GM21390 (cell line): Measurements from ENCODE around the gene AKR1B15.
A peak's percentile ranks its signal among the peaks of the same experiment; 100 is the strongest.
"Not testable (repeated sequence)": the region's sequence is repeated elsewhere in the genome, so short reads cannot be mapped to it uniquely, and the experiment has no call there.

ENCODE experiments used
- ATAC-seq: cut with Tn5 transposase; IDR thresholded peaks from one replicate; pipeline ENCODE4 v1.9.1; 2021; ENCODE audit not compliant: unreplicated experiment

The AKR1B15 gene

GRCh38 chr7:134548877-134549276, at the start of gene AKR1B15:
Gene AKR1B15 (plus strand): TSS chr7:134549110. CDS start chr7:134564620, 15,510 bp downstream.
- peak; percentile 90 for ATAC-seq

DNA sequence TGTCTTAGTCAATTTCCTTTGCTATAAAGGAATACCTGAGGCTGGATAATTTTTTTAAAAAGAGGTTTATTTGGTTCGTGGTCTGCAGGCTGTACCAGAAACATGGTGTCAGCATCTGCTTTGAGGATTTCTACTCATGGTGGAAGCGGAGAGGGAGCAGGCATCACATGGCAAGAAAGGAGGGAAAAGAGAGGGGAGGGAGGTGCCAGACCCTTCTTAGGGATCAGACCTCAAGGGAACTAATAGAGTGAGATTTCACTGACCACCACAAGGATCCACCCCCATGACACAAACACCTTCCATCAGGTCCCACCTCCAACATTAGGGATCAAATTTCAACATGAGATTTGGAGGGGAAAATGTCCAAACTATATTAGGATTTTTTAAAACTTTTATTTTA, 48.5 kb upstream of the AKR1B15 start:
- no peak for ATAC-seq

GRCh38 chr7:134500982-134501381, 47.9 kb upstream of the AKR1B15 start:
- ATAC-seq: no peak

GRCh38 chr7:134502463-134503371, 46.2 kb upstream of the AKR1B15 start:
- no peak for ATAC-seq

- no peak for ATAC-seq
Measured at GRCh38 chr7:134504660-134505164, 44.2 kb upstream of the AKR1B15 start.

- ATAC-seq: no peak
Measured at GRCh38 chr7:134505856-134506255, 43.1 kb upstream of the AKR1B15 start.

- ATAC-seq: no peak
Measured at GRCh38 chr7:134509010-134509409, 39.9 kb upstream of the AKR1B15 start.

GRCh38 chr7:134510646-134511045, 38.3 kb upstream of the AKR1B15 start:
- no peak for ATAC-seq

DNA sequence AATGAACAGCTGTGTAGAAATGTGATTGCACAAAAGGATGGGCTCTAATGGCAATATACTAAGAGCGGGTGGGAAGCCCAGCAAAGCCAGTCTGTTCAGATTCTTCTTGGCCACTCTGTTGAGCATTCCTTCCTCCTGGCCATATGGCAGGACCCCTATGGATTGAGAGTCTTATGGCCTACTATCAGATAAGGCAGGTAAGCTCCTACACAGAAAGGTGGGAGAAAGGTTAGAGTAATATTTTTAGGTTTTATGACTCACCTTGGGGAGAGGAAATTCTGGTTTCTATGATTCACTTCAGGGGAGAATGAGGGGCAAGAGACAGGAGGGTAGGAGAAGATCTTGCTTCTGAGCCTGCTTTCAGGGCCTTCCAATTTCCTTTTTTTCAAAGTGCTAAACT, 36.6 kb upstream of the AKR1B15 start:
- no peak for ATAC-seq

DNA sequence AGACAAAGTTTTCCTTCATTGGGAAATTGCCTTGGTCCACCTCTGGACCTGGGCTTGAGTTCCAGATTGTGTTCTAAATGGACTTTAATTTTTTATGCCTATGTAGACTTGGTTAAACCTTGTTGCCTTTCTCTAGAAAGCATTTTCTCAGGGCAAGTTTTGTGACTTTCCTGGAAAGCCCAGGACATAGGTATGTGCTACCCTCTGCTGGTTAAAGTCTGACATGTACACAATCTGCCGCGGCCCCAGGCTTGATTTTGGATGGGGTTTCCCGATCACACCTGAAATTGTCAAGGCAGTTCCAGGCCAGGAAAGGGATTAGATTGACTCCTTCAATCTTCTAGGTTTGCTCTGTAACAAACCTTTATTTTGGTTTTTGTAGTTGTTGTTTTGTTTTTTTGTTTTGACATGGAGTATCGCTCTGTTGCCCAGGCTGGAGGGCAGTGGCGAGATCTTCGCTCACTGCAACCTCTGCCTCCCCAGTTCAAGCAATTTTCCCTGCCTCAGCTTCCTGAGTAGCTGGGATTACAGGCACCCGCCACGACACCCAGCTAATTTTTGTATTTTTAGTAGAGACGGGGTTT, 35.6 kb upstream of the AKR1B15 start:
- ATAC-seq: peak; percentile 50

- no peak for ATAC-seq
Measured at GRCh38 chr7:134514106-134514505, 34.8 kb upstream of the AKR1B15 start.

GRCh38 chr7:134514663-134515062, 34.2 kb upstream of the AKR1B15 start:
- ATAC-seq: peak; percentile 68

GRCh38 chr7:134515569-134516468, 33.1 kb upstream of the AKR1B15 start:
- no peak for ATAC-seq

- ATAC-seq: no peak
Measured at GRCh38 chr7:134520130-134520529, 28.8 kb upstream of the AKR1B15 start.

DNA sequence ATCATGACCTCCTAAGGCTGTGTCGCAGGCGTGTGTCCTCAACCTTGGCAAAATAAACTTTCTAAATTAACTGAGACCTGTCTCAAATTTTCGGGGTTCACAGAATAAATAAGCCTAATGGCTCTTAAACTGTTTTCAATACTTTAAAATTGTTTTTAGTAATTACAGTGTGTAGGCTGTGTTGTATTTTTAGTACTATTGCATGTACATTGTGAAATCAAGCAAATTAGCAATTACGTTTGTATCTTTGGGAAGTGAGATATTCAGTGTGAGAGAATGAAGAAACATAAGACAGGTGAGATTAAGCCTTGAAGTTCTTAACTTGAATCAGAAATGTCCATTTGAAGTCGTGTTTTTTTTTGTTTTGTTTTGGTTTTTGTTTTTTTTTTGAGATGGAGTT, 26.3 kb upstream of the AKR1B15 start:
- ATAC-seq: no peak

- not testable (repeated sequence) for ATAC-seq
Measured at GRCh38 chr7:134525449-134525848, 23.5 kb upstream of the AKR1B15 start.

DNA sequence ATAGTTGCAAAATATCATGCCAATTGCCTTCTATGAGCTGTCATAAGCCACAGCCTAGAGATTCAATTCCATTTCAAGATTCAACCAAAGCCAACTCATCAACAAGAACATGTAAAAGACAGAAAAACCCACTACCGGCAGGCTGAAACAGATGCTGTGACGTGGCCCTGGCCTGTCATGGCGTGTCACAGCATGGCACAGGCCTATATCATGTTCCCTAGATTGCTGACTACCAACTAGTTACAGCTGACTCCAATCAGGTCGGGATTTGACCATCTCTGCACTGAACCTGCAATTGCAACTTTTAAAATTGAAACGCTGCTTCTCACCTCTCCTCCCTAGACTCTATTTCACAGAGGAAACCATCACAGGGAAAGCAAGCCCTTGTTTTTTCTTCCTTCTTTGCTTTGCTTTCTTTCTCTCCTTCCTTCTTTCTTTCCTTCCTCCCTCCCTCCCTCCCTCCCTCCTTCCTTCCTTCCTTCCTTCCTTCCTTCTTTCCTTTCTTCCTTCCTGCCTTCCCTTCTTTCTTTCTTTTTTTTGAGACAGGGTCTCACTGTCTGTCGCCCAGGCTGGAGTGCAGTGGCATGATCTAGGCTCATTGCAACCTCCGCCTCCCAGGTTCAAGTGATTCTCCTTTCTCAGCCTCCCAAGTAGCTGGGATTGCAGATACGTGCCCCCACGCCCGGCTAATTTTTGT, 22.2 kb upstream of the AKR1B15 start:
- ATAC-seq: not testable (repeated sequence)

DNA sequence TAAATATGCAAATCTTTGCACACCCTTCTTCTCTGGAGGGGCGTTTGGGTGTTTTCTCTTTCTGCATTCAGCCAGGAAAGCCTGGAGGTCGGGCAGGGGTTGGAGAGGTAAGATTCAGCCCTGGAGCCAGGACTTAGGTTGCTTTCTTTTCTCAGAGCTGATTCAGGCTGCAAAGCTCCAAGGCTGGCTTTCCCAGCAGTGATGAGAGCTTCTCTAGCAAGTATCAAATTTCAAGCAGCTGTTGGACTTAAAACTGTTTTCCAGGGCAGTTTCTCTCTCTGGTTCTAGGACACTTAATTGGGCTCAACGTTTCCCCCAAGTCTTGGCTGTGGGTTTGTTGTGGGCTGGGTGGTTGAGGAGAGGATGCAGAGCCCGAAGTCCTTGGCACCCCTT, 20.9 kb upstream of the AKR1B15 start:
- no peak for ATAC-seq

GRCh38 chr7:134528749-134529148, 20.2 kb upstream of the AKR1B15 start:
- no peak for ATAC-seq

GRCh38 chr7:134530460-134530859, 18.4 kb upstream of the AKR1B15 start:
- no peak for ATAC-seq
